Pulmonary artery endothelial cell (primary cell): ENCODE results near the gene CPPED1. TPM values are rescaled to one million over a fixed set of nuclear protein-coding genes. Genes with fewer than 3 reads are reported as not detected.

Experiments used
- DNase-seq: peaks from one replicate; pipeline ENCODE4 v3.0.0-alpha.2; 2011; ENCODE audit warnings: low read depth, low spot score
- total RNA-seq: library from RNA; depleted of rRNA; stranded (reverse); fragments of >200 nt; gene quantifications from 2 replicates; pipeline ENCODE4 v1.2.3, GENCODE V29; 2014

Gene CPPED1
- total RNA-seq, 1 donor from 2014 or later = 31.4 TPM

DNA sequence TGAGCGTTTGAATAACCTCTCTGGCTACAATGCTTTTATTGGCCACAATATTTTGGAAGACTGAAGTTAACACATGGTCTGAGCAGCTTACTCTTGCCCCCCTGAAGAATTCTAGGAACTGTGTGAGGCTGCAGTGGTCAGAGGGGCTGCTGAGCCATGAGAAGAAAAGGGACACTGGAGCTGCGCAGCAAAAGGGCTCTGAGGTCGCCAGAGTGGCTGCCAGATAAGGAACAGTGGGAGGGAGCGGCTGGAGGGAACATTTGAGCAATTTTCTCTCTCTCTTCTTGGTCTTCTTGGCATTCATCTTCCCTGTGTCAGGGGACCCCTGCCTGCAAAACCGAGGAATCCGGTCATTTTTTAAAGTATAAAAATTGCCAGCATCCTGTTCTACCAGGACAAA lies 66.1 kb downstream of the CPPED1 start:
- DNase-seq = no peak

DNA sequence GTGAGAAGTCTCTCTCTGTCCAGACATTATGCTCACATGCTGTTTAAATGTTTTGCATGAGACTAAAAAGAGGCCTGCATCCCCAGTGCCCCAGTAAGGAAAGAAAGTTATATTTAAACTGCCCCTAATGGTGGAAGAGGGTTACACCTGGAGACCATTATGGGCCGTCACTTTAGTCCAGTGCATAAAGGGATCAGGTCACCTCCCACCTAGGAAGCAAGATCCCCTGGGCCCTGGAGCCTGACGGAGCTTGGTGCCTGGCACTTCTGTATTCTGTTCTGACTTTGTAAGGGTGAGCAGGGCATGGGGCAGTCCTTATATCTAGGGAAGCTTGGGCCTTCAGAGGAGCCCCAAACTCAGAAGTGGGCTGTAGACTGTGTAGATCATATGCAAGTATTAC lies 67.9 kb downstream of the CPPED1 start:
- DNase-seq = no peak

DNA sequence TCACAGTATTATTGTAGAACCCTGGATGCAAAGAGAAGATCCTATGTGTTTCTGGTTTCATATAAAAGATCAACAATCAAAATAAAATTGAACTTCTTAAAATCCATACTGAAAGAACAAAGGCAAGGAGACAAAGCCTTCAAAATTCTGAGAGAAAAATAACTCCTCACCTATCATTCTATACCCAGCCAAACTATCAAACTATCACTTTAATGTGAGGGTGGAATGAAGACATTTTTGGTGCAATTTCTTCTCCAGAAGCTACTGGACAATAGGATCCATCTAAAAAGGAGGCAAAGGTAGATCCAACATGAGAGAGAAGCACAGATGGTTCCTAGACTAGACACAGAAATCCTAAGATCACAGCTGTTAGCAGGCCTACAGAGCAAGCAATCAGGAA lies 71.1 kb downstream of the CPPED1 start:
- no peak for DNase-seq

DNA sequence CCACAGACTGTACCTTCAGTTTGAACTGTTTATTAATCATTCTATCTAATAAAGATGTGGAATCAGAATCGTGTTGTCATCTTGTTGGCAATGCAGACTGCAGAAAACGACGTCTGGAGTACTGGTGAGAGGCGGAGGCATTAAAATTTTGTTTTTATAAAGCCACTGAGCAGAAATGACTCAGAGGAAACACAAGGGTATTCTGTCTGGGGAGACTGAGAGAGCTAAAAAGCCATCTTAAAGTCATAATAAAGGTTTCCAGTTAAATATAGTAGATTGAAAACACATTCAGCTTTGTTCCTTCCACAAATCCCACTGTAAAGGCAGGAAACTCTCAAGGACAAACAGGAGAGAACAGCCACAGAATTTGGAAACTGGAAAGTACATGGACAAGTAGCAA lies 74.2 kb downstream of the CPPED1 start:
- peak; percentile 66 for DNase-seq

DNA sequence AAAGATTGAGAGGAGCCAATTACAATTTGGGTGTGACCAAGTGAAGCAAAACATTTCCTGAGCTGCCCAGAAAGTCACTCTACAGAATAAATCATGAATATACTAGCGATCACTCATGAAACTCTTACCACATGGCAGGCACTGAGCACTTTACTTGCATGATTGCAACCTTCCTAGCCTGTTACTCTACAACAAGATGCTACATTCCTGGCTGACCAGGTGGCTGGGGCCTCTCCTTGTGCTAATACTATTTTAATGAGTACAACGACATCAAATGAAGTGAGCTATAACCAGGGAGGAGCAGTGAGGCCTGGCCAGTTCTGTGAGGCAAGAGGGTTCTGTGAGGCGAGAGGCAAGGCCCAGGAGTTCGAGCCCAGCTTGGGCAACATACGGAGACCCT lies 75.2 kb downstream of the CPPED1 start:
- no peak for DNase-seq

DNA sequence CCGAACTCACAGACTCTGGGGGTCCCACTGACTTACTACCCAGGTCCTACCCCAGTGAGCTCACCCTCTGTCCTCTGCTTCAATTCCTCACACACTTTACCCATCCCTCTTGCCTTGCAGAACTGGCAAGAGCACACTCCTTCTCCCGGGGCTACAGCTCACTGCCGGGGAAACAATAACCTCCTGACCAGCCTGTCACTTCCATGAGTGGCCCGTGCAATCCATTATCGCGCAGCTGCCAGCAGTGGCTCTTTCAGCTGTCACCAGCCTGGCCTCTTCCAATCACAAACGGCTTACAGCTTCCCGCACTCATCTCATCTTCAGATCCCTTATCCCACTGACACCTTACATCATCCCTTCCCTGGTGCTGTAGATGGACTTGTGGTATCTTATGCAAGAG lies 79.5 kb downstream of the CPPED1 start:
- no peak for DNase-seq

DNA sequence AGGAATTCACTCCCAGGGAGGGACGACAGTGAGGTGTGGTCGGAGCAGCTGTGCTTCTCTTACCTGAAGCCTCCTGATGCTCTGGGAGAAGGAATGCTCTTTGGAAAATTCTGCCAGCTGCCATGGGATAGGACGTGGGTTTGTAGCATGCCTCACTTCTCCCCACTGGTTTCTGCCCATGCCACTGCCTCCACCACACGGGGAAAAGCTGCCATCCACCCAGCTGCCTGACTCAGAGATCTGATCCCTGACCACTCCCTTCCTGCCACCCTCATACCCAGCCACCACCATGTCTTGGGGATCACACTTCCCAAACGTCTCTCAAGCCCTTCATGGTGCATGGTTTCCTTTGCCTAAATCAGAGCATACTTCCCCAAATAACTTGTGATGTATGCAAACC lies 80.0 kb downstream of the CPPED1 start:
- DNase-seq = no peak

DNA sequence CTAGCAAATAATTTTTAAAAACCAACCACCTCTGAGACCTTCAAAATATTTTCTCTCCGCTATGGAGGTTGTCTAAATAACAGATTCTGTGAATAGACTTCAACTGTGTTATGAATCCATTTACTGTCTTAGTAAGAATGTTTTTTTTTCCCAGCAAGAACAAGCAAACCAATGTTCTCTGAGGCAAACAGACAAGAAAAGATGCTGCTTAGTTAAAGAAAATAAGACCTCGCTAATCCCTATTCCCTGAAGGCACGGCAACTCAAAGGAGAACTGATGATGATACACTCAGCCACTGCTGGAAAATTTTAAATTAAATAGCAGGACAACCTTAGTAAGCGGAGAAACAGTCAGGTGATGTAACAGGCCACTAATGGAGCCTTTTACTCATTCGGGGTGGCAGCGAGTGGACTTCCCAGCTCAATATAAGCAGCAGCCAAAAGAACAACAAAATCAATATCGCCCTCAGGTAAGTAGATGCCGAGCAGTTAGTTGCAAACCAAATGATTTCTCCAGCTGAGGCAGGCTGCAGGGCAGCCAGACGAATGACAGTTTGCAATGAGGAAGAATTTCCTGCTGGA lies 81.8 kb downstream of the CPPED1 start:
- DNase-seq = no peak

DNA sequence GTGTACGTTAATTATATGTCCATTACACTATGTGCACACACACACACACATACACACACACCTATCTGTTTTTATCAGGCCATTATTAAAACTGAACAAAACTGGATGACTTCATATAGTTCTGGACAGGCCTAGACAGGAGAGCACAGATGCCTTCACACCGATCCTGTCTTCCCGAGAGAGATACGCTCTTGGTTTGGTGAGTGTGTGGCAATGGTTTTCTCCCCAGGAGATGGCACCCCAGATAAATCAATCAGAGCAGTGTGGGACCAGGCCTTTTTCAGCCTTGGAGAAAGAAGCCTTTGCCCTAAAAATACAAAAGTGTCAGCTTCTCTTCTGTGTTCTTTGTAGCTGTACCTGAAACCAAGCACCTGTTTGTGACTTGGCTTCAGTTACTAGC lies 83.7 kb downstream of the CPPED1 start:
- DNase-seq = no peak

DNA sequence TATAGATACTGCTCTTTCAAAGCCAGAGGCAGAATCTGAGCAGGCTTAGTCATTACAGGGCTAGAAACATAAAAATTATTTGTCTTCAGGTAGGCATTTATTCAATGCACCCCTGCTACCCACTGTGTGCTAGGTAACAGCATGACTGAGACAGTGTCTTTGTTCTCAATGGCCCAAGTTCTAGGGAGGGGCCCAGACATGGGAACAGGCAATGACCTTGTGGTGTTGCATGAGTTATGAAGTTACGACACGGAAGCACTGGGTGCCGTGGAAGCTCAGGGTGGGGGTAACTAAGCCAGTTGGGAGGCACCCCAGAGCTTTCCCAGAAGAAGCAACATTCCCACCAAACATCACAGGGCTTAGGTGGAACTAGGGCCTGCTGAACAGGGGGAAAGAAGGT lies 87.0 kb downstream of the CPPED1 start:
- no peak for DNase-seq

DNA sequence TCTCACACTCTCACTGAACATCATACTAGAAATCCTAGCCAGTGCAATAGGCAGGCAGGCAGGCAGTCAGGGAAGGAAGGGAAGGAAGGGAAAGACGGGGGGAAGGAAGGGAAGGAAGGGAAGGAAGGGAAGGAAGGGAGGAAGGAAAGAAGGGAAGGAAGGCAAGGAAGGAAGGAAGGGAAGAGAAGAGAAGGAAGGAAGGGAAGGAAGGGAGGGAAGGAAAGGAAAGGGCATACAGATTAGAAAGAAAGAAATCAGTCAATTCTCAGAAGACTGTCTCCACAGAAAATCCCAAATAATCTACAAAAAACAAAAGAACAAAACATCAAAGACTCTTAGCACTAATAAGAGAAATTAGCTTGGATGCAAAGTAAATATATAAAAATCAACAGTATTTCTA lies 93.9 kb downstream of the CPPED1 start:
- no peak for DNase-seq

DNA sequence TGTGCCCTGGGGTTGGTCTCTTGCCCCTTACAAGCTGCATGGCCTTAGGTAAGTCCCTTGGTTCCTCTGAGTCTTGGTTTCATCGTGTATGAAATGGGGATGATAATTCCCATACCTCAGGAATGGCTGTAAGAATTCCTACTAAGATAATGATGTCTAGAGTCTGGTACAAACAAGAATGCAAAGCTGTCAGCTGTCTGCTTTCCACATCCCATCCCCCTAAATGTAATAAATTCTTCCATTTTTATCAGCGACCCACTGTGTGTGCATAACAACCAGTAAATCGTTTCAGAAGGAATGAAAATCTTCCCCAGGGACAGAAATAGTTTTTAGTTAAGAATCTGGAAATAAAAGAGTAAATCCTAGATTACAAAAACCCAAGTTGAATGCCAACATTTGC lies 95.4 kb downstream of the CPPED1 start:
- DNase-seq = no peak

DNA sequence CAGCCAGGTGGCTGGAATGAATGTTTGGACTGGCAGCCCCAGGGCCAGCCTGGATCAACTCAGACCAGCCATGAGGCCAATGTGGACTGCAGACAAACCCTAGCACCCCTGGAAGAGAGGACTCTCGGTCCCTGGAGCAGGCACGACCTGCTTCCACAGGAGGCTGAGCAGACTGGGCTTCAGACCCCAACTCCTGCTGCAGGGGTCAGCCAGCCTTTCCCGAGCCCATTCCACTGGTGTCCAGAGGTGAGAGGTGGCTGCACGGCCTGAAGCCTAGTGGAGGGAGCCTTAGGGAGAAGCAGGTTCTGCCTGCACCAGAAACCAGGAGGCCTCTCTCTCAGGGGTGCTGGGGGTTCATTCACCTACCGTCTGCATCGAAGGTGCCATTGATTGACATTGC lies 97.1 kb downstream of the CPPED1 start:
- no peak for DNase-seq

DNA sequence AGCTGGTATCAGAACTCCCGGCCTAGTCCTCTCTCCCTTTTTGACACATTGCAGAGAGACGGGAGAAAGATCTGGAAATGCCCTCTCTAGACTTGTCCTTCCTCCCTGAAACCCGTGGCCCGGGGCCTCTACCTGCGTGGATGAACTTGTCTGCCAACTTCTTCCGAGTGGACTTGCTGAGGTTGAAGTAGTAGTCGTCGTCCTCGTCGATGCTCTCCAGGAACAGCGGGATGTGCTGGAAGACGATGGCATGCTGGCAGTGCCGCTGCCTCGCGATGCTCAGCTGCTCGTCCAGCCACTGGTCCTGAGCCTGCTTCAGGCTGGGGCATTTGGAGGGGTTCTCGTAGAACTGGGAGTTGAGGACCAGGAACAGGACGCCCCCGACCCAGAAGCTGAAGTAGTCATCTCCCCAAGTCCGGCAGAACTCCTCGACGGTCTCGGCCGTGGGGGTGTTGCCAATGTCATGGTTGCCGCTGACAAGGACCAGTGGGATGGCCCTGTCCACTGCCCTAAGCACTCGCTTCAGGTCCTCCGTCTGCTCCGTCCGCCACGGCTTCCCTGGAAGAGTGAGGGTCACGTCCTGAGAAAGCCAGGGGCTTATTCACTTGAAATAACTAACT lies 99.1 kb downstream of the CPPED1 start:
- no peak for DNase-seq

DNA sequence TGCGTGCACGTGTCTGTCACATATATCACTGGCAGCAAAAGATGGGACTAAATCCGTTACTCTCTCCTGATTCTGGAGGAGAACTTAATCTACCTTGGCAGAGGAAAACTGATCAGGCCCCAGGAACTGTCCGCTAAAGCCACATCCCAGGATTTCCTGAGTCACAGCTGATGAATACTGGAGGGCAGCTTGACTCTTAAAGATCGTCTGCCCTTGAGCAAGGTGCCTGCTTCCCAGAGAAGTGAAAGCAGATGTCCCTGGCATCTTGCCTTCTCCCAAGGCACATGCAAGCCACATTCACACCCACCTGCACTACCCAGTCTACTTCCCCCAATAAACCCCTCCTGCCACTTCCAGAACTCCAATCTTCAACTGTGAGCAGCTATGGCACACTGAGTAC lies 99.8 kb downstream of the CPPED1 start:
- no peak for DNase-seq

DNA sequence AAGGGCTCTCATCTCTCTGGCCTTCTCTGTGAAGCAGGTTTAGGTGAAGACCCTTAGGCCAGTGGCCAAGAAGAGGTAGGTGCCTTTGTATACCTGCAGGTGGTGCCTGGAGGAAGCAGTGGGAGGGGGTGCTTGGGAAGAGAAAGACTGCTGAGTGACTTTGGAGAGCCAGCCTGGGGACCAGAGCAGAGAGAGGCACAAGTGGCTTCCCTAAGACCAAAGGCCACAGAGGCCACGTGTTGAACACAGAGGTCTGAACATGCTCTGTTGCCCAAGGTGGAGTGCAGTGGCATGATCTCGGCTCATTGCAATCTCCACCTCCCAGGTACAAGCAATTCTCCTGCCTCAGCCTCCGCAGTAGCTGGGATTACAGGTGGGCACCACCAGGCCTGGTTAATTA lies 103.5 kb downstream of the CPPED1 start:
- DNase-seq = no peak

DNA sequence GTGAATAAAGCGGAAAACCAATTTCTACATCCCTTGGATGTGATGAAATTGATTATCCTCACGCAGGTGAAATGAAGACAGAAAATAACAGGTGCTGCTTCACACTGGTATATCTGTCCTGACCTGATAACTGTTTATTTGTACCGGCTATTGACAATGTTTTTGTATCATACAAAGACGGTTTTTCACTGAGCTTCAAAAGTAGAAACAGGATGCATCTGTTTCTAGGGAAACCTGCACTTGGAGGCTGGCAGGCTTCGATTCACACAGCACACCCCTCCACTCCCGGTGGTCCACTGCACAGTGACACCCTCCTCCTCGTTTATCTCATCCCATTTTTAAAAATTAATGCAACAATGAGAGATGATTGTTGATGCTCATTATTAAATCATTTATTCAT lies 104.5 kb downstream of the CPPED1 start:
- DNase-seq = no peak

DNA sequence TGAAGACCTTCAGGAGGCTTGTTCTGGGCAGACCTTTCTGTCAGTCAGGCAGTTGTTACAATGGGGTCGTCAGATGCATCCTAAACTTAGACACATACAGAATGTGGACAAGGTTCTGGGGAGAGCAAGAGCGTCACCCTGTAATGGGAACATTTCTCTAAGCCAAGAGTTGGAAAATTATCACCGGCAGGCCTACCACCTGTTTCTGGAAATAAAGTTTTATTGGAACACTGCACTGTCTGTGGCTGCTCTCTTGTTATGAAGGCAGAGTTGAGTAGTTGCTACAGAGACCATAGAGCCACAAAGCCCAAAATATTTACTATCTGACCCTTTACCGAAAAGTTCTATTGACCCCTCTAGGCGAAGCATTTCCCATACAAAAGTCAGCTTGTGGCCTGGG lies 106.2 kb downstream of the CPPED1 start:
- DNase-seq = no peak

DNA sequence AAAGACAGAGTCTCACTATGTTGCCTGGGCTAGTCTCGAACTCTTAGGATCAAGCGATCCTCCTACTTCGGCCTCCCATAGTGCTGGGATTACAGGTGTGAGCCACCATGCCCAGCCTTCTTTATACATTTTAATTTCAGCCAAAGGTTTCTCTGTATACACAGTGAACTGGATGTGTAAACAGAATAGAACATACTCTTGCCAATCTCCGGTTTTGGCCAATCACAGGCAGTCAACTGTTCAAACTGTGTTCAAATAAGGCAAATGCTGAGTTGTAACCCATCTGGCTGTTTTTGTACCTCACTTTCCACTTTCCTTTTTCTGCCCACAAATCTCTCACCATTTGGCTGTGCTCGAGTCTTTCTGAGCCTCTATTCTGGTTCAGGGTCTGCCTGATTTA lies 108.2 kb downstream of the CPPED1 start:
- no peak for DNase-seq

DNA sequence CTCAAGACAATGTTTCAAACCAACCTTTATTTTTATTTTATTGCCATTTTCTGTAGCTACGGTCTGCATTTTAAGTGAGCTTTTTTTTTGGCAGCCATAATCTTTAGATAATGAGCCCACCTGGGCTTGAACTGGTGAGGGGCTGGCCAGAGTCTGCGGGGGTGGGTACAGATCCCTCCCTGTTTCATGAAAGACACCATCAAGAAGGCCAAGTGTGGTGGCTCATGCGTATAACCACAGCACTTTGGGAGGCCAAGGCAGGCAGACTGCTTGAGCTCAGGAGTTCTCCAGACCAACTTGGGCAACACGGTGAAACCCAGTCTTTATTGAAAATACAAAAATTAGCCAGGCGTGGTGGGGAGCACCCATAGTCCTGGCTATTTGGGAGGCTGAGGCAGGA lies 113.7 kb downstream of the CPPED1 start:
- DNase-seq = no peak

DNA sequence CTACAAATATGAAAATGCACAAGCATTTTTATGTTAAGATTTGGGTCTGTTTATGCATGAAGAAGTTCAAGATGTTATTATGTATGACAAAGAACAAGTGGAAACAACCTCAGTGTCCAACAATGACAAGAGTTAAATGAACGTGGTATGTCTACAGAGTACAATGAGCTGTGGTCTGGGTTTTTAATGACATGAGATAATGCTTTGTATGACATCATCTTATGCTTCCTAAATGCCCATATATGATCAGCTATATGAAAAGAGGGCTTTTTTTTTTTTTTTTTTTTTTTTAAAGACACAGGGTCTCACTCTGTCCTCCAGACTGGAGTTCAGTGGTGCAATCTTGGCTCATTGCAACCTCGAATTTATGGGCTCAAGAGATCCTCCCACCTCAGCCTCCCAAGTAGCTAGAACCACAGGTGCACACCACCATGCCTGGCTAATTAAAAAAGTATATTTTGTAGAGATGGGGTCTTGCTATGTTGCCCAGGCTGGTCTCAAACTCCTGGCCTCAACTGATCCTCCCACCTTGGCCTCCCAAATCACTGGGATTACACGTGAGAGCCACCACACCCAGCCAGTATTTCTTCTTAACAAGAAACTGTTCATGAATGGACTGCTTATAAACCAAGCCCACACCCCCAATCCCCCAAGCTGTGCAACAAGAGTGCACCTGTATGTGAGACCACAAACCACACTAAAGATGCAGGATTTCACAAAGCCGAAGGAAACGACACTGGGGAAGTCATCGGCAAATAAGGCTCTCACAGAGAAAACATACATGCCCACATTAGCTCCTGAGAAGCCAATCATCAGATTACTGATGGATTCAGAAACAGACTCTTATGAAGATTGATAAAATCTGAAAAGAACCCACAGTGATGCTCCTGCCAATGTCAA lies 114.5 kb downstream of the CPPED1 start:
- DNase-seq = no peak

DNA sequence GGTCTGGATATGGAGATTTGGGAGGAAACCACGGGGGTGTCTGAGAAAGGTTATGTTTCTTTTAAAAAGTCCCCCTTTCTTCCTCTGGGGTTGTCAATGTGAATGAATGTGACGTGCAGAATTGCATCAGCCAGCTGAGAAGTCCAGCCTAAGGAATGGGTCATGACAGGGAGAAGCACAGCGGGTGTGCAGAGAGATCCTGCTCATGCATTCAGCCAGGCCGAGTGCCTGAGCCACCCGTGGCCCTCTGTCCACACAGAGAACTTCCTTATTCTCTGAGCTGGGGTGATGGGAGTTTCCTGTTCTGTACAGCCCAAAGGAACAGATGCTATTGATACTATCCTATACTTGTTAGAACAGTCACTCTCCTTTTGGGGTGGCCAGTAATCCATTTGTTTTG lies 117.9 kb downstream of the CPPED1 start:
- no peak for DNase-seq
